Measurements from ENCODE around the gene TNS1. TPM values are rescaled to one million over a fixed set of nuclear protein-coding genes. Genes with fewer than 3 reads are reported as not detected.
A peak's percentile ranks its signal among the peaks of the same experiment; 100 is the strongest.

Gene TNS1
- total and polyA plus RNA-seq, 9 of the 15 experiments (the other 6 are each of a cell fraction or from before 2014, with no cell fraction given), result 0.13 to 2.7 (median 0.77) TPM

DNA sequence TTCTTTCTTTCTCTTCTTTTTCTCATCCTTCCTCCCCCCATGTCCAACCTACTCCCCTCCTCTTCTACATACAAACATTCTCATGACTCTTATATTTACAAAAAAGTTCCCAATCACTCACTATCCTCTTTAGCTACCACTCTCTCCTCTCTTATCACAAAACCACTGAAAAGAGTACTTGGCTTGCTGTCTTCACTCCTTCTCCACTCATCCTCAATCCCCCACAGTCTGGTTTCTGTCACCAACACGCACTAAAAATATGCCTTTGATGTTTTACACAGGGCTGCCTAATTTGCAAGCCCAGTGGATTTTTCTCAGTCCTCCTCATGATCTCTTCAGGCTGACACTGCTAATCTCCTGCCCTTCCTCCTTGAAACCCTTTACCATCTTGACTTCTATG lies 159.5 kb downstream of the TNS1 start:
- intact Hi-C loops (cut with micrococcal nuclease), result no loop called here
- Histone ChIP-seq H3K79me2 (ENCODE audit: control insufficient read depth, insufficient read depth, low read length) (peaks cover 5% of the 10 kb centered on the region; the same call in 1 of the 3 replicates), H3K4me2 (ENCODE audit: insufficient read depth, low read length) (no peak overlapping the region; the same call in 1 of the 2 replicates), H3K4me3 (no peak overlapping the region), H2AFZ (ENCODE audit: low read depth, low read length) (no peak overlapping the region), H3K27me3 (ENCODE audit: control insufficient read depth in 2 of 2, insufficient read depth in 2 of 2, low read length in 2 of 2) (no peaks in the 10 kb centered on the region), H3K27ac (ENCODE audit: extremely low read depth, low read depth, low read length) (peak overlapping the region; percentile 38; the same call in 1 of the 3 replicates), H3K36me3 (ENCODE audit: control insufficient read depth, insufficient read depth, low read length) (no peaks in the 10 kb centered on the region), H3K4me1 (replicated peaks in 1 of 2; ENCODE audit: control insufficient read depth in 2 of 2, insufficient read depth in 2 of 2, low read length in 2 of 2) (peaks cover 27 to 46% of the 10 kb centered on the region in 2 experiments; a peak in 4 of 5 replicates), H3K9ac (ENCODE audit: insufficient read depth in 1 of 2, low read depth in 2 of 2, low read length in 2 of 2) (0 out of 4 replicates have a peak overlapping the region, but pooled peaks of 1 of the 2 experiments have one; percentile 3), H3K9me1 (ENCODE audit: control insufficient read depth, insufficient read depth, low read length) (no peaks in the 10 kb centered on the region), H3K9me3 (replicated peaks; ENCODE audit: control insufficient read depth, insufficient read depth, low read depth, low read length) (peaks cover 11% of the 10 kb centered on the region), H4K20me1 (replicated peaks; ENCODE audit: control insufficient read depth, insufficient read depth, low read length) (no peaks in the 10 kb centered on the region)
- in situ Hi-C loops (cut with MboI), result no loop called here
- WGBS (ENCODE audit: insufficient coverage, low coverage, missing lambda C conversion rate), result 0% methylated on average over 1 of the region's 1 CpG
- DNase-seq (ENCODE audit: extremely low read depth in 1 of 4, low spot score in 3 of 4), result no peak
- no peak for FAIRE-seq
- BruUV-seq (replicated peaks), result no TSS peak
- ChIA-PET CTCF (ENCODE audit: low intra/inter-chr PET ratio) (no interaction called here), POLR2A (interaction anchor here (1.3 kb wide), 1 partner anchor 16 kb away, joined by 4 read pairs; no protein-coding TSS in a partner anchor)
- no peak for ATAC-seq
- TF ChIP-seq ZNF12 (CRISPR knock-in tag; IDR thresholded peaks at IDR 0.05), result no peak
- no peak for TF ChIP-seq ATF4 (CRISPR knock-in tag; IDR thresholded peaks at IDR 0.05)
- no peak for TF ChIP-seq ZNF589 (CRISPR knock-in tag; IDR thresholded peaks at IDR 0.05; ENCODE audit: low read depth)
- TF ChIP-seq CHD4 (IDR thresholded peaks at IDR 0.05; ENCODE audit: insufficient read depth, insufficient replicate concordance, low read depth, low read length, poor library complexity, severe bottlenecking), result no peak
- TF ChIP-seq MEIS2 (IDR thresholded peaks at IDR 0.05; ENCODE audit: partially characterized antibody), result peak; percentile 15
- TF ChIP-seq BHLHE40 (IDR thresholded peaks at IDR 0.05; ENCODE audit: low read length), result no peak
- TF ChIP-seq CREBBP (IDR thresholded peaks at IDR 0.05; ENCODE audit: low read depth, low read length), result no peak
- TF ChIP-seq, protein P1, sequence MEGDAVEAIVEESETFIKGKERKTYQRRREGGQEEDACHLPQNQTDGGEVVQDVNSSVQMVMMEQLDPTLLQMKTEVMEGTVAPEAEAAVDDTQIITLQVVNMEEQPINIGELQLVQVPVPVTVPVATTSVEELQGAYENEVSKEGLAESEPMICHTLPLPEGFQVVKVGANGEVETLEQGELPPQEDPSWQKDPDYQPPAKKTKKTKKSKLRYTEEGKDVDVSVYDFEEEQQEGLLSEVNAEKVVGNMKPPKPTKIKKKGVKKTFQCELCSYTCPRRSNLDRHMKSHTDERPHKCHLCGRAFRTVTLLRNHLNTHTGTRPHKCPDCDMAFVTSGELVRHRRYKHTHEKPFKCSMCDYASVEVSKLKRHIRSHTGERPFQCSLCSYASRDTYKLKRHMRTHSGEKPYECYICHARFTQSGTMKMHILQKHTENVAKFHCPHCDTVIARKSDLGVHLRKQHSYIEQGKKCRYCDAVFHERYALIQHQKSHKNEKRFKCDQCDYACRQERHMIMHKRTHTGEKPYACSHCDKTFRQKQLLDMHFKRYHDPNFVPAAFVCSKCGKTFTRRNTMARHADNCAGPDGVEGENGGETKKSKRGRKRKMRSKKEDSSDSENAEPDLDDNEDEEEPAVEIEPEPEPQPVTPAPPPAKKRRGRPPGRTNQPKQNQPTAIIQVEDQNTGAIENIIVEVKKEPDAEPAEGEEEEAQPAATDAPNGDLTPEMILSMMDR (IDR thresholded peaks at IDR 0.05 in 2 of 3, conservative IDR thresholded peaks at IDR 0.05 in 1 of 3; ENCODE audit: insufficient read depth in 2 of 3, low read depth in 1 of 3, low read length in 3 of 3), result no peak
- TF ChIP-seq, protein P2, sequence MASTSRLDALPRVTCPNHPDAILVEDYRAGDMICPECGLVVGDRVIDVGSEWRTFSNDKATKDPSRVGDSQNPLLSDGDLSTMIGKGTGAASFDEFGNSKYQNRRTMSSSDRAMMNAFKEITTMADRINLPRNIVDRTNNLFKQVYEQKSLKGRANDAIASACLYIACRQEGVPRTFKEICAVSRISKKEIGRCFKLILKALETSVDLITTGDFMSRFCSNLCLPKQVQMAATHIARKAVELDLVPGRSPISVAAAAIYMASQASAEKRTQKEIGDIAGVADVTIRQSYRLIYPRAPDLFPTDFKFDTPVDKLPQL (IDR thresholded peaks at IDR 0.05; ENCODE audit: extremely low read depth, insufficient read length), result no peak
- no peak for TF ChIP-seq HMGN3 (IDR thresholded peaks at IDR 0.05; ENCODE audit: borderline replicate concordance, extremely low read depth, insufficient read length, low read depth, low read length)
- no peak for TF ChIP-seq ZNF668 (CRISPR knock-in tag; IDR thresholded peaks at IDR 0.05)
- TF ChIP-seq ARID2 (IDR thresholded peaks at IDR 0.05), result no peak
- TF ChIP-seq NEUROD1 (IDR thresholded peaks at IDR 0.05; ENCODE audit: borderline replicate concordance, low read depth, low read length, partially characterized antibody), result no peak
- no peak for TF ChIP-seq NR1H2 (CRISPR knock-in tag; IDR thresholded peaks at IDR 0.05)
- no peak for TF ChIP-seq HDAC6 (IDR thresholded peaks at IDR 0.05; ENCODE audit: low read depth, low read length)
- TF ChIP-seq, protein P3, sequence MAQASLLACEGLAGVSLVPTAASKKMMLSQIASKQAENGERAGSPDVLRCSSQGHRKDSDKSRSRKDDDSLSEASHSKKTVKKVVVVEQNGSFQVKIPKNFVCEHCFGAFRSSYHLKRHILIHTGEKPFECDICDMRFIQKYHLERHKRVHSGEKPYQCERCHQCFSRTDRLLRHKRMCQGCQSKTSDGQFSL (CRISPR knock-in tag; IDR thresholded peaks at IDR 0.05), result no peak
- TF ChIP-seq, protein P3 (tag; IDR thresholded peaks at IDR 0.05), result no peak
- TF ChIP-seq MECOM (CRISPR knock-in tag; IDR thresholded peaks at IDR 0.05), result no peak
- peak; percentile 52; the same call in 1 of the 2 replicates for TF ChIP-seq LEF1 (IDR thresholded peaks at IDR 0.05)

Measured in K562 (cell line).